Thyroid gland (tissue), 4 donors: Measurements from ENCODE around the gene NPY4R2.
"Not testable (repeated sequence)": the region's sequence is repeated elsewhere in the genome, so short reads cannot be mapped to it uniquely, and the experiment has no call there.

Experiments used
- POLR2A ChIP-seq, 2 donors: fragments of 450-650 bp; IDR thresholded peaks; one replicate each; pipeline ENCODE4 v1.6.1; 2017; ENCODE audit warnings: antibody characterized with exemption in 2 of 2, mild to moderate bottlenecking in 2 of 2, moderate library complexity in 1 of 2
- TF ChIP-seq, protein P1 (sequence below), 6 experiments: fragments of 200-600 bp in 3 of 6; fragments of 450-650 bp in 3 of 6; sonication (generic) in 3 of 6; IDR thresholded peaks; one replicate each; pipeline ENCODE4 v1.5.1; 2016 to 2019; ENCODE audit warnings: antibody characterized with exemption in 6 of 6, mild to moderate bottlenecking in 2 of 6, inconsistent platforms in 1 of 6, moderate library complexity in 1 of 6

DNA sequence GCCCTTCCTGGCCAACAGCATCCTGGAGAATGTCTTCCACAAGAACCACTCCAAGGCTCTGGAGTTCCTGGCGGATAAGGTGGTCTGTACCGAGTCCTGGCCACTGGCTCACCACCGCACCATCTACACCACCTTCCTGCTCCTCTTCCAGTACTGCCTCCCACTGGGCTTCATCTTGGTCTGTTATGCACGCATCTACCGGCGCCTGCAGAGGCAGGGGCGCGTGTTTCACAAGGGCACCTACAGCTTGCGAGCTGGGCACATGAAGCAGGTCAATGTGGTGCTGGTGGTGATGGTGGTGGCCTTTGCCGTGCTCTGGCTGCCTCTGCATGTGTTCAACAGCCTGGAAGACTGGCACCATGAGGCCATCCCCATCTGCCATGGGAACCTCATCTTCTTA is 4.0 kb downstream of the NPY4R2 start:
- TF ChIP-seq, protein P1, sequence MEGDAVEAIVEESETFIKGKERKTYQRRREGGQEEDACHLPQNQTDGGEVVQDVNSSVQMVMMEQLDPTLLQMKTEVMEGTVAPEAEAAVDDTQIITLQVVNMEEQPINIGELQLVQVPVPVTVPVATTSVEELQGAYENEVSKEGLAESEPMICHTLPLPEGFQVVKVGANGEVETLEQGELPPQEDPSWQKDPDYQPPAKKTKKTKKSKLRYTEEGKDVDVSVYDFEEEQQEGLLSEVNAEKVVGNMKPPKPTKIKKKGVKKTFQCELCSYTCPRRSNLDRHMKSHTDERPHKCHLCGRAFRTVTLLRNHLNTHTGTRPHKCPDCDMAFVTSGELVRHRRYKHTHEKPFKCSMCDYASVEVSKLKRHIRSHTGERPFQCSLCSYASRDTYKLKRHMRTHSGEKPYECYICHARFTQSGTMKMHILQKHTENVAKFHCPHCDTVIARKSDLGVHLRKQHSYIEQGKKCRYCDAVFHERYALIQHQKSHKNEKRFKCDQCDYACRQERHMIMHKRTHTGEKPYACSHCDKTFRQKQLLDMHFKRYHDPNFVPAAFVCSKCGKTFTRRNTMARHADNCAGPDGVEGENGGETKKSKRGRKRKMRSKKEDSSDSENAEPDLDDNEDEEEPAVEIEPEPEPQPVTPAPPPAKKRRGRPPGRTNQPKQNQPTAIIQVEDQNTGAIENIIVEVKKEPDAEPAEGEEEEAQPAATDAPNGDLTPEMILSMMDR (IDR thresholded peaks at IDR 0.05), result not testable (repeated sequence)
- TF ChIP-seq POLR2A (IDR thresholded peaks at IDR 0.05), result not testable (repeated sequence)
